Muscle layer of colon (tissue), 2 donors: ENCODE measurements around the gene SLC9A2.
A peak's percentile ranks its signal among the peaks of the same experiment; 100 is the strongest.

Experiments used
- H3K27ac ChIP-seq: one replicate; pipeline ENCODE4 v1.7.0; 2013; ENCODE audit warnings: low read depth, mild to moderate bottlenecking, low read length, moderate library complexity
- H3K27me3 ChIP-seq, 2 donors: one replicate each; pipeline ENCODE4 v1.7.0; 2013; ENCODE audit warnings: low read length in 2 of 2, mild to moderate bottlenecking in 2 of 2; ENCODE audit not compliant: insufficient read depth in 2 of 2, control insufficient read depth in 1 of 2
- H3K36me3 ChIP-seq: one replicate; pipeline ENCODE4 v1.7.0; 2013; ENCODE audit warnings: mild to moderate bottlenecking, low read length; ENCODE audit not compliant: insufficient read depth
- H3K4me1 ChIP-seq: one replicate; pipeline ENCODE4 v1.7.0; 2013; ENCODE audit warnings: mild to moderate bottlenecking, low read length; ENCODE audit not compliant: insufficient read depth
- H3K4me3 ChIP-seq, 2 donors: one replicate each; pipeline ENCODE4 v1.7.0; 2013; ENCODE audit warnings: low read length in 2 of 2, low read depth in 1 of 2, mild to moderate bottlenecking in 1 of 2, moderate library complexity in 1 of 2
- H3K9ac ChIP-seq: one replicate; pipeline ENCODE4 v1.7.0; 2013; ENCODE audit warnings: low read length
- H3K9me3 ChIP-seq: one replicate; pipeline ENCODE4 v1.7.0; 2013; ENCODE audit warnings: mild to moderate bottlenecking, low read length
- donor health status: abdominal sarcoma.
- donor health status: Adenocarcinoma of cecum.

The SLC9A2 gene

GRCh38 chr2:102619414-102620319 is at the start of gene SLC9A2:
SLC9A2 (plus strand) TSS chr2:102619553; CDS start chr2:102619849, 296 bp downstream.
- Histone ChIP-seq H3K4me1 (no peaks in the 10 kb centered on the region), H3K9me3 (no peaks in the 10 kb centered on the region), H3K4me3 (peak within 1 kb of the TSS in 1 of 2 donors; percentile 54), H3K36me3 (no peaks in the 10 kb centered on the region), H3K9ac (no peak within 1 kb of the TSS), H3K27me3 (peaks cover 0 to 31% of the 10 kb centered on the region in 2 donors), H3K27ac (no peak within 1 kb of the TSS)

GRCh38 chr2:102575888-102576287 is 43.5 kb upstream of the SLC9A2 start:
- Histone ChIP-seq H3K36me3 (no peaks in the 10 kb centered on the region), H3K27me3 (no peaks in the 10 kb centered on the region), H3K9ac (no peak overlapping the region), H3K27ac (no peak overlapping the region), H3K4me1 (no peaks in the 10 kb centered on the region), H3K4me3 (no peak overlapping the region), H3K9me3 (no peaks in the 10 kb centered on the region)

GRCh38 chr2:102578376-102578775 is 41.0 kb upstream of the SLC9A2 start:
- no peak overlapping the region for H3K27ac ChIP-seq
- H3K36me3 ChIP-seq, result no peaks in the 10 kb centered on the region
- no peaks in the 10 kb centered on the region for H3K27me3 ChIP-seq
- H3K4me1 ChIP-seq, result no peaks in the 10 kb centered on the region
- no peak overlapping the region for H3K4me3 ChIP-seq
- H3K9me3 ChIP-seq, result no peaks in the 10 kb centered on the region
- no peak overlapping the region for H3K9ac ChIP-seq

GRCh38 chr2:102581911-102582310 is 37.4 kb upstream of the SLC9A2 start:
- Histone ChIP-seq H3K9ac (no peak overlapping the region), H3K4me1 (no peaks in the 10 kb centered on the region), H3K4me3 (no peak overlapping the region), H3K9me3 (no peaks in the 10 kb centered on the region), H3K36me3 (no peaks in the 10 kb centered on the region), H3K27ac (no peak overlapping the region), H3K27me3 (no peaks in the 10 kb centered on the region)

- H3K9ac ChIP-seq, result no peak overlapping the region
- no peaks in the 10 kb centered on the region for H3K4me1 ChIP-seq
- no peak overlapping the region for H3K27ac ChIP-seq
- no peaks in the 10 kb centered on the region for H3K9me3 ChIP-seq
- no peaks in the 10 kb centered on the region for H3K27me3 ChIP-seq
- H3K36me3 ChIP-seq, result no peaks in the 10 kb centered on the region
- H3K4me3 ChIP-seq, result no peak overlapping the region
These were observed 36.5 kb upstream of the SLC9A2 start for GRCh38 chr2:102582845-102583244.

- H3K9me3 ChIP-seq, result no peaks in the 10 kb centered on the region
- no peak overlapping the region for H3K9ac ChIP-seq
- H3K4me3 ChIP-seq, result no peak overlapping the region
- no peaks in the 10 kb centered on the region for H3K4me1 ChIP-seq
- no peak overlapping the region for H3K27ac ChIP-seq
- H3K36me3 ChIP-seq, result no peaks in the 10 kb centered on the region
- no peaks in the 10 kb centered on the region for H3K27me3 ChIP-seq
These were observed 33.4 kb upstream of the SLC9A2 start for GRCh38 chr2:102585847-102586404.

GRCh38 chr2:102588213-102588939 is 31.0 kb upstream of the SLC9A2 start:
- Histone ChIP-seq H3K27me3 (no peaks in the 10 kb centered on the region), H3K27ac (no peak overlapping the region), H3K4me1 (no peaks in the 10 kb centered on the region), H3K9me3 (no peaks in the 10 kb centered on the region), H3K9ac (no peak overlapping the region), H3K4me3 (no peak overlapping the region), H3K36me3 (no peaks in the 10 kb centered on the region)

GRCh38 chr2:102589444-102589843 is 29.9 kb upstream of the SLC9A2 start:
- no peaks in the 10 kb centered on the region for H3K4me1 ChIP-seq
- H3K27me3 ChIP-seq, result no peaks in the 10 kb centered on the region
- no peak overlapping the region for H3K9ac ChIP-seq
- no peaks in the 10 kb centered on the region for H3K36me3 ChIP-seq
- no peak overlapping the region for H3K27ac ChIP-seq
- H3K9me3 ChIP-seq, result no peaks in the 10 kb centered on the region
- H3K4me3 ChIP-seq, result no peak overlapping the region

- Histone ChIP-seq H3K9ac (no peak overlapping the region), H3K4me1 (no peaks in the 10 kb centered on the region)
These were observed 27.8 kb upstream of the SLC9A2 start for GRCh38 chr2:102591491-102592045.

GRCh38 chr2:102592601-102593000 is 26.8 kb upstream of the SLC9A2 start:
- no peak overlapping the region for H3K27ac ChIP-seq
- no peak overlapping the region for H3K4me3 ChIP-seq
- no peak overlapping the region for H3K9ac ChIP-seq

More at GRCh38 chr2:102591491-102592045, 27.8 kb upstream of the SLC9A2 start:
- H3K4me3 ChIP-seq, result no peak overlapping the region
- H3K9me3 ChIP-seq, result no peaks in the 10 kb centered on the region
- no peaks in the 10 kb centered on the region for H3K36me3 ChIP-seq
- H3K27ac ChIP-seq, result no peak overlapping the region
- no peaks in the 10 kb centered on the region for H3K27me3 ChIP-seq

GRCh38 chr2:102593516-102593915 is 25.8 kb upstream of the SLC9A2 start:
- H3K4me3 ChIP-seq, result no peak overlapping the region
- no peak overlapping the region for H3K27ac ChIP-seq
- no peaks in the 10 kb centered on the region for H3K36me3 ChIP-seq
- no peaks in the 10 kb centered on the region for H3K27me3 ChIP-seq
- no peaks in the 10 kb centered on the region for H3K4me1 ChIP-seq
- no peak overlapping the region for H3K9ac ChIP-seq
- H3K9me3 ChIP-seq, result no peaks in the 10 kb centered on the region

More at GRCh38 chr2:102592601-102593000, 26.8 kb upstream of the SLC9A2 start:
- H3K4me1 ChIP-seq, result no peaks in the 10 kb centered on the region
- no peaks in the 10 kb centered on the region for H3K9me3 ChIP-seq
- H3K36me3 ChIP-seq, result no peaks in the 10 kb centered on the region
- no peaks in the 10 kb centered on the region for H3K27me3 ChIP-seq
